Trophoblast cell (in vitro differentiated cells and primary cell): ENCODE results near the gene DICER1.
A peak's percentile ranks its signal among the peaks of the same experiment; 100 is the strongest.

Experiments used
- DNase-seq, 2 donors: peaks; one replicate each; pipeline ENCODE4 v3.0.0-alpha.2; 2016
- H2AFZ ChIP-seq: 2 replicates; pipeline ENCODE4 v1.6.1; 2013; ENCODE audit warnings: low read length, moderate library complexity, mild to moderate bottlenecking; ENCODE audit not compliant: insufficient read depth, poor library complexity
- H2AK5ac ChIP-seq: 2 replicates; pipeline ENCODE4 v1.6.1; 2013; ENCODE audit warnings: mild to moderate bottlenecking, low read length
- H2BK120ac ChIP-seq: 2 replicates; pipeline ENCODE4 v1.6.1; 2013; ENCODE audit warnings: low read length, mild to moderate bottlenecking, moderate library complexity; ENCODE audit not compliant: insufficient read depth, poor library complexity
- H2BK12ac ChIP-seq: 2 replicates; pipeline ENCODE4 v1.6.1; 2013; ENCODE audit warnings: mild to moderate bottlenecking, low read length, moderate library complexity
- H2BK5ac ChIP-seq: 2 replicates; pipeline ENCODE4 v1.6.1; 2013; ENCODE audit warnings: low read length, low read depth, moderate library complexity, mild to moderate bottlenecking; ENCODE audit not compliant: poor library complexity
- H3K14ac ChIP-seq: 2 replicates; pipeline ENCODE4 v1.6.1; 2013; ENCODE audit warnings: mild to moderate bottlenecking, low read length
- H3K18ac ChIP-seq: 2 replicates; pipeline ENCODE4 v1.6.1; 2013; ENCODE audit warnings: mild to moderate bottlenecking, low read length
- H3K23ac ChIP-seq: 2 replicates; pipeline ENCODE4 v1.6.1; 2013; ENCODE audit warnings: low read length
- H3K27ac ChIP-seq: 2 replicates; pipeline ENCODE4 v1.5.1; 2013; ENCODE audit warnings: low read depth, mild to moderate bottlenecking, inconsistent platforms, low read length, moderate library complexity
- H3K27me3 ChIP-seq: 2 replicates; pipeline ENCODE4 v1.6.1; 2013; ENCODE audit warnings: inconsistent platforms, mild to moderate bottlenecking, low read length, moderate library complexity; ENCODE audit not compliant: insufficient read depth
- H3K36me3 ChIP-seq, 2 experiments: 1 replicate in 1 of 2; 2 replicates in 1 of 2; pipeline ENCODE4 v1.6.1; 2013; ENCODE audit warnings: low read length in 2 of 2, mild to moderate bottlenecking in 2 of 2, moderate library complexity in 1 of 2; ENCODE audit not compliant: insufficient read depth in 2 of 2, control insufficient read depth in 1 of 2
- H3K4ac ChIP-seq: 2 replicates; pipeline ENCODE4 v1.6.1; 2013; ENCODE audit warnings: low read depth, mild to moderate bottlenecking, low read length, moderate library complexity
- H3K4me1 ChIP-seq, 2 experiments: 1 replicate in 1 of 2; 2 replicates in 1 of 2; pipeline ENCODE4 v1.6.1; 2013; ENCODE audit warnings: low read length in 2 of 2, mild to moderate bottlenecking in 2 of 2, moderate library complexity in 1 of 2; ENCODE audit not compliant: insufficient read depth in 2 of 2, control insufficient read depth in 1 of 2
- H3K4me2 ChIP-seq: 2 replicates; pipeline ENCODE4 v1.6.1; 2013; ENCODE audit warnings: inconsistent platforms, mild to moderate bottlenecking, low read length, moderate library complexity
- H3K4me3 ChIP-seq: 2 replicates; pipeline ENCODE4 v1.5.1; 2013; ENCODE audit warnings: mild to moderate bottlenecking, low read depth, low read length, inconsistent platforms
- H3K79me1 ChIP-seq: one replicate; pipeline ENCODE4 v1.6.1; 2013; ENCODE audit warnings: low read length
- H3K79me2 ChIP-seq: 2 replicates; pipeline ENCODE4 v1.6.1; 2013; ENCODE audit warnings: low read length, mild to moderate bottlenecking; ENCODE audit not compliant: control insufficient read depth, insufficient read depth, poor library complexity
- H3K9ac ChIP-seq: 2 replicates; pipeline ENCODE4 v1.6.1; 2013; ENCODE audit warnings: mild to moderate bottlenecking, low read length
- H3K9me3 ChIP-seq: 2 replicates; pipeline ENCODE4 v1.6.1; 2013; ENCODE audit warnings: low read depth, mild to moderate bottlenecking, control low read depth, inconsistent platforms, low read length; ENCODE audit not compliant: insufficient read depth
- H4K12ac ChIP-seq: 2 replicates; pipeline ENCODE4 v1.6.1; 2013; ENCODE audit warnings: low read depth, mild to moderate bottlenecking, low read length, moderate library complexity
- H4K8ac ChIP-seq: 2 replicates; pipeline ENCODE4 v1.6.1; 2013; ENCODE audit warnings: low read depth, mild to moderate bottlenecking, low read length, moderate library complexity
- H4K91ac ChIP-seq: one replicate; pipeline ENCODE4 v1.6.1; 2013; ENCODE audit warnings: low read depth, mild to moderate bottlenecking, low read length, moderate library complexity
- WGBS: extraction: QIAGEN DNeasy Blood & Tissue Kit; methylation state at CpG from one replicate; pipeline ENCODE4 v1.1.7; 2013; ENCODE audit warnings: missing lambda C conversion rate; ENCODE audit not compliant: insufficient read length, insufficient coverage; ENCODE audit errors: extremely low coverage; 5-methylcytosine and 5-hydroxymethylcytosine counted together

Gene DICER1

GRCh38 chr14:95136631-95137030, 20.7 kb downstream of the DICER1 start:
- no peak overlapping the region for H3K4ac ChIP-seq
- no peak overlapping the region for H3K14ac ChIP-seq
- no peak overlapping the region for H3K9ac ChIP-seq
- H4K8ac ChIP-seq, result no peak overlapping the region
- H3K23ac ChIP-seq, result no peak overlapping the region
- no peak overlapping the region for H3K27ac ChIP-seq
- no peak overlapping the region for H2BK5ac ChIP-seq
- no peak overlapping the region for H2BK12ac ChIP-seq
- no peak overlapping the region for H4K12ac ChIP-seq
- peaks cover 2% of the 10 kb centered on the region in 2 experiments for H3K36me3 ChIP-seq
- no peak overlapping the region for H3K4me3 ChIP-seq
- peaks cover 0 to 2% of the 10 kb centered on the region in 2 experiments for H3K4me1 ChIP-seq
- no peak overlapping the region for H2AFZ ChIP-seq
- no peaks in the 10 kb centered on the region for H3K9me3 ChIP-seq
- H3K79me2 ChIP-seq, result peaks cover 2% of the 10 kb centered on the region
- no peak overlapping the region for H2BK120ac ChIP-seq
- no CpG with 5 or more reads among the region's 1 CpG for WGBS
- H2AK5ac ChIP-seq, result no peak overlapping the region
- no peak overlapping the region for H3K18ac ChIP-seq
- no peaks in the 10 kb centered on the region for H3K79me1 ChIP-seq
- H4K91ac ChIP-seq, result no peak overlapping the region
- no peak overlapping the region for H3K4me2 ChIP-seq
- DNase-seq, result no peak
- H3K27me3 ChIP-seq, result no peaks in the 10 kb centered on the region

- WGBS, result no CpG with 5 or more reads among the region's 8 CpGs
- peak; percentile 4 to 48 for DNase-seq
- Histone ChIP-seq H3K18ac (no peak overlapping the region), H3K4me2 (no peak overlapping the region), H3K4me1 (peaks cover 0 to 2% of the 10 kb centered on the region in 2 experiments), H3K4me3 (no peak overlapping the region), H4K91ac (no peak overlapping the region), H3K4ac (no peak overlapping the region), H2AFZ (no peak overlapping the region), H2AK5ac (no peak overlapping the region), H2BK12ac (no peak overlapping the region), H4K8ac (no peak overlapping the region), H3K9ac (no peak overlapping the region), H3K9me3 (no peaks in the 10 kb centered on the region), H3K36me3 (peaks cover 4 to 6% of the 10 kb centered on the region in 2 experiments), H3K79me1 (no peaks in the 10 kb centered on the region), H3K27ac (no peak overlapping the region), H3K23ac (no peak overlapping the region), H2BK5ac (no peak overlapping the region), H3K79me2 (peaks cover 2% of the 10 kb centered on the region), H3K27me3 (no peaks in the 10 kb centered on the region), H3K14ac (no peak overlapping the region), H4K12ac (no peak overlapping the region), H2BK120ac (no peak overlapping the region)
Observed at GRCh38 chr14:95134304-95134933, 22.9 kb downstream of the DICER1 start.

GRCh38 chr14:95133282-95133681, 24.0 kb downstream of the DICER1 start:
- no peak overlapping the region for H2AFZ ChIP-seq
- H4K8ac ChIP-seq, result no peak overlapping the region
- no peak for DNase-seq
- H3K27me3 ChIP-seq, result no peaks in the 10 kb centered on the region
- no peak overlapping the region for H3K27ac ChIP-seq
- no peak overlapping the region for H4K12ac ChIP-seq
- no peak overlapping the region for H3K14ac ChIP-seq
- no peak overlapping the region for H3K9ac ChIP-seq
- H2BK12ac ChIP-seq, result no peak overlapping the region
- H3K23ac ChIP-seq, result no peak overlapping the region
- H3K4me3 ChIP-seq, result no peak overlapping the region
- H2AK5ac ChIP-seq, result no peak overlapping the region
- WGBS, result no CpG with 5 or more reads among the region's 2 CpGs
- no peak overlapping the region for H2BK120ac ChIP-seq
- peaks cover 4 to 6% of the 10 kb centered on the region in 2 experiments for H3K36me3 ChIP-seq
- H3K9me3 ChIP-seq, result no peaks in the 10 kb centered on the region
- no peak overlapping the region for H3K18ac ChIP-seq
- no peak overlapping the region for H2BK5ac ChIP-seq
- H4K91ac ChIP-seq, result no peak overlapping the region
- H3K4me2 ChIP-seq, result no peak overlapping the region
- H3K4ac ChIP-seq, result no peak overlapping the region
- H3K79me1 ChIP-seq, result no peaks in the 10 kb centered on the region
- peaks cover 0 to 2% of the 10 kb centered on the region in 2 experiments for H3K4me1 ChIP-seq
- peaks cover 2% of the 10 kb centered on the region for H3K79me2 ChIP-seq

GRCh38 chr14:95132760-95133159, 24.6 kb downstream of the DICER1 start:
- Histone ChIP-seq H3K4me1 (peaks cover 0 to under 1% of the 10 kb centered on the region in 2 experiments), H3K23ac (no peak overlapping the region), H3K79me2 (peaks cover 2% of the 10 kb centered on the region), H2AK5ac (no peak overlapping the region), H4K12ac (no peak overlapping the region), H3K4me2 (no peak overlapping the region), H3K36me3 (peaks cover 4 to 6% of the 10 kb centered on the region in 2 experiments), H2BK12ac (no peak overlapping the region), H3K27ac (no peak overlapping the region), H3K14ac (no peak overlapping the region), H3K27me3 (no peaks in the 10 kb centered on the region), H3K79me1 (no peaks in the 10 kb centered on the region), H4K91ac (no peak overlapping the region), H2BK5ac (no peak overlapping the region), H3K18ac (no peak overlapping the region), H3K4ac (no peak overlapping the region), H3K4me3 (no peak overlapping the region), H4K8ac (no peak overlapping the region), H3K9ac (no peak overlapping the region), H3K9me3 (no peaks in the 10 kb centered on the region), H2BK120ac (no peak overlapping the region), H2AFZ (no peak overlapping the region)
- 100% methylated on average over 2 of the region's 5 CpGs for WGBS
- no peak for DNase-seq
